CD4-positive, alpha-beta T cell treated with Interleukin-6 at 100 ng/mL for 8 hours (primary cell): ENCODE measurements around the gene ZIC3.

ENCODE experiments used
- DNase-seq: peaks from one replicate; pipeline ENCODE4 v3.0.0-alpha.2; 2020; ENCODE audit warnings: mixed read lengths, low spot score

Gene ZIC3

DNA sequence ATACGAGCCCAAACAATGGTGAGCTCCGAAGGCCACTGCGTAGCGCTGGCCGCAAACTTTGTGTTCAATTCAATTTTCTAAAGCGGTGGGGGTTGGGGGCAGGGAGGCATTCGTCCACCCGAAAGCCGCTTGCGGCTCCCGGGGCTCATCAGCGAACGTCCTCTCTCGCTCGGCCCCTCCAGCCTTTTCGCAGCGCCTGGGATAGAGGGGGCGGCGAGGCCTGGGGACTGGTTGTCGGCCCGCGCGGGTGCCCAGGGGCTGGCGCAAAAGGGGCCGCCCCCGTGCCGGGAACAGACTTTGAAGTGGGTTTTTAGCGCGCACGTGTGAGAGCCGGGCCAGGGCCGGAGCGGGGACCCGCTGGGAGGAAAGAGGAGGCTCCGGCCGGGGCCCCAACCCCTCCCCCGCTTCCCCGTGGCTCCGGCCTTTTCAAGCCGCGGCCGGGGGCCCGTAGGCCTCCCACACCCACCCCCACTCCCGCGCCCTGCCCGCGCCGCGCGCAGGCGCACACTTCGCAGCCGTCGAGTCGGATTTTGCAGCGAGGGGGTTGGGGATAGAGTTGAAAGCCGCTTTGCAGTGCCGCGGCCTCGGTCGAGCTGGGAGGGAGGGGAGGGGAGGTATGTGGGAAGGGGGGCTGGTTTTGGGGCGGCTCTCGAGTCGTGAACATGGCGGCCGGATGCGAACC is 8.3 kb downstream of the ZIC3 start:
- no peak for DNase-seq

DNA sequence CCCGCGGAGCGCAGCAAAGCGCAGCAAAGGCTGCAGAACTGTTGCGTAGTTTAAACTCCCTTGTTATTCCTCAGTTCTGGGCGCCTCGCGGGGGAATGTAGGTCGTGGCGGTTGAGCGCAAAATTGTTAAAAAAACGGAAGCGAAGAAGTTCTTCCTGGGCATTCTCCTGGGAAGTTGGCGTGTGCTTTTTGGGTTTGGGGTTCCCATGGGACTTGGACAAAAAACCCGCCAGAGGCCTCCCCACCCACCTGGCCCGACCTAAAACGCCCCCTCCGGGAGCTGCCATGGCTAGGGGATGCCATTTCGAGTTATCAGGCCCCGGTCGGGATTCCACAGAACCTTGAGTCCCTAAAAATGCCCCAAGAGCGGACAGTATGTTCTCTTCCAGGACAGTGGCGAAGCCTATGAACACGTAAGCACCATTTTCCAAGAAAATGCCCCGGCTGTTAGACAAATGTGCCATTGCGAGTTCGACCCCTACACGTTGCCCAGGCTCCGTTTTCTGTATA is 8.9 kb downstream of the ZIC3 start:
- no peak for DNase-seq

DNA sequence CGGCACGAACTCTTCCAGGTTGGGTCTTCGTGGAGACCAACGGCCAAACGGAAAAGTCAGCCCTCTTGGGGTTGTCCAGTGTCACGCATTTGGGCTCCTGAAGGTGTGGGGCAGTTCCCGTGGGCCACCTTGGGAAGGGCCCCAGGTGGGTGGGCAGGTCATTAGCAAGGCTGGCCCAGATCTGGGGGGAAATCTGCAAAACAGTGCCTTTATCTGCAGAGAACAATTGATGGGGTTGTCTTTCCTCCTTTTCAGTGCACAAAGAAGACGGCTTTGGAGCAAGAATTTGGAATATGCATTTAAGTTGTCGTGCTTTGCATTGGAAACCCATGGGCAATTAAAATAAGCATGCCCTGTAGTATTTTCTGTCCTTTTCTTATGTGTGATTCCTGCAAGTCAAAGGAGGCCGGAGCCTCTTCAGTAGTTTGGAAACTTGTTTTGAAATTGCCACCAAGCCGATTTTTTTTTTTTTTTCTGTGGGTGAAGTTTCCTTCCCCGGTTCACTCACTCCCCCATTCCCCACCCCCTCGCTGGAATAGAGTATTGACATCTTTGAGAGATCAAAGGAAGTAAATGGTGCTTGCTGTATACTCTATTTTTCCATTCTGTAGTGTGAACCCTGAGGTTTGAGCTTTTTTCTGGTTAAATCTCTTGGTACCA is 9.8 kb downstream of the ZIC3 start:
- DNase-seq, result no peak

DNA sequence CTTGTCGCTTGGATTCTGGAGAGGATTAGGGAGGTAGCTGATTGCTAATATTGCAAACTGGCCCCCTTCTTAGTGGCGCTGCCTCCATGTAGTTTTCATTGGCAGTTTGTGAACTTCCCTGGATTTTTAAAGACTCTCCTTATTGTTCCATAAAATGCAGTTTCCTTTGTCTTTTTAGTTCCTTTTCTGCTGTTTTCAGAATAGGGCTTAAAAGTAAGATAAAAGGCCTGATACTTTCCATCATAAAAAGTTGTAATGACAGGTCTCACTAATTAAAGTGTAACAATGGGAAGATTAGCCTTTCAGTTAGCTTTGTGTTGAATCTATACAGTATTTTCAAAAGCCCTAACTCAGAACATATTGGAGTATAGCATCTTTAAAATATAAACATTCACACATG is 21.2 kb downstream of the ZIC3 start:
- DNase-seq, result no peak

DNA sequence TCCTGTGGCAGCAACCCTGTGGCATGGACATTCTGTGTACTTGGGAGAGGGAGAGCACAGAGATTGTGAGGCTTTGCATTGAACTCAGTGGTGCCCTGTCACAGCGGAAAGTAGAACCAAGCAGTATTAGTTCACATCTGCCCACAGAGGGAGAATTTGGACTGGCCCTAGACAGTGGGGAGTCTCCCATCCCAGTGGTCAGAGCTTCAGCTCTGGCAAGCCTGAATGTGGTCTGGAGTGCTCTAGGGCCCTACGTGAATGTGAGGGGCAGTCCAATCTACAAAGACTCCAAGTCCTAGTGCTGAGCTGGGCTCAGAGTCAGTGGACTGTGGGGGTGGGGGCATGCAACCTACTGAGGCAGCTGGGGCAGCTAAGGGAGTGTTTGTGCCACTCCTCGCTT is 34.8 kb downstream of the ZIC3 start:
- DNase-seq, result no peak
